ENCODE measurements around the gene MARCHF11. TPM values are rescaled to one million over a fixed set of nuclear protein-coding genes. Genes with fewer than 3 reads are reported as not detected.

The MARCHF11 gene, protein sequence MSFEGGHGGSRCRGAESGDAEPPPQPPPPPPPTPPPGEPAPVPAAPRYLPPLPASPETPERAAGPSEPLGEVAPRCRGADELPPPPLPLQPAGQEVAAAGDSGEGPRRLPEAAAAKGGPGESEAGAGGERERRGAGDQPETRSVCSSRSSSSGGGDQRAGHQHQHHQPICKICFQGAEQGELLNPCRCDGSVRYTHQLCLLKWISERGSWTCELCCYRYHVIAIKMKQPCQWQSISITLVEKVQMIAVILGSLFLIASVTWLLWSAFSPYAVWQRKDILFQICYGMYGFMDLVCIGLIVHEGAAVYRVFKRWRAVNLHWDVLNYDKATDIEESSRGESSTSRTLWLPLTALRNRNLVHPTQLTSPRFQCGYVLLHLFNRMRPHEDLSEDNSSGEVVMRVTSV
- total RNA-seq (not detected), polyA plus RNA-seq (ENCODE audit: insufficient read depth, low read depth, low replicate concordance) (0.47 TPM)
- long read RNA-seq, donor 1: 0 reads
- long read RNA-seq, donor 2: 0 reads
- long read RNA-seq, donor 3, partial matches to known transcripts: 0 of 1 reads
- long read RNA-seq, donor 3, other reads (novel, unspliced or antisense): 0 of 1 reads
- long read RNA-seq, donor 4, partial matches to known transcripts: 0 of 1 reads
- long read RNA-seq, donor 4, other reads (novel, unspliced or antisense): 0 of 1 reads
- long read RNA-seq, donor 5: 0 reads
- long read RNA-seq, donor 6, partial matches to known transcripts: 0 of 1 reads
- long read RNA-seq, donor 6, other reads (novel, unspliced or antisense): 0 of 1 reads
- long read RNA-seq, donor 7: 0 reads
- long read RNA-seq, donor 8: 0 reads
- long read RNA-seq, donor 9: 0 reads
- long read RNA-seq, donor 10: 0 reads

DNA sequence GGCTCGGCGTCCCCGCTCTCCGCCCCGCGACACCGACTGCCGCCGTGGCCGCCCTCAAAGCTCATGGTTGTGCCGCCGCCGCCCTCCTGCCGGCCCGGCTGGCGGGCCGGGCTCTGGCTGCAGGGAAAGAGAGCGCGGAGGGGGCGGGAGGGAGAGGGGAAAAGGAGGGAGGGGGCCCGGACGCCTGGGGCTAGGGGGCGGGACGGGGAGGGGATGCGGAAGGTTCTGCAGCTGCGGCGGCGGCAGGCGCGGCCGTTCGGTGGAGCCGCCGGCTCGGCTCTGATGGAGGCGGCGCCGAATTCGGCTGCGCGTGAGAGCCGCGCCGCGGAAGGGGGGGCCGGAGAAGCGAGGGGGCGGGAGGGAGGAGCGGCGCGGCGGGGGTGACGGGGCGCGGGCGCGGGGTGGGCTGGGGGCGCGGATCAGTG, at the start of gene MARCHF11:
TSS of gene MARCHF11 (minus strand) at position 281 of the 425 bp plus-strand sequence. CDS start at position 65, 216 bp downstream.
- Histone ChIP-seq H3K4me1 (ENCODE audit: control insufficient read depth in 2 of 3, insufficient read depth in 2 of 3, low read depth in 1 of 3, low read length in 3 of 3) (no peaks in the 10 kb centered on the region), H3K9ac (ENCODE audit: low read length in 3 of 3) (no peak within 1 kb of the TSS), H3K9me3 (ENCODE audit: control insufficient read depth in 2 of 3, insufficient read depth in 1 of 3, low read length in 3 of 3) (no peaks in the 10 kb centered on the region), H3K4me3 (ENCODE audit: low read length in 3 of 3) (no peak within 1 kb of the TSS), H3K27me3 (ENCODE audit: control insufficient read depth, insufficient read depth, low read length) (peaks cover 16% of the 10 kb centered on the region), H3K36me3 (ENCODE audit: control insufficient read depth in 2 of 3, insufficient read depth in 3 of 3, low read length in 3 of 3) (no peaks in the 10 kb centered on the region), H3K27ac (ENCODE audit: low read depth in 2 of 2, low read length in 2 of 2) (no peak within 1 kb of the TSS)
- FAIRE-seq: no peak
- TF ChIP-seq, protein P1, sequence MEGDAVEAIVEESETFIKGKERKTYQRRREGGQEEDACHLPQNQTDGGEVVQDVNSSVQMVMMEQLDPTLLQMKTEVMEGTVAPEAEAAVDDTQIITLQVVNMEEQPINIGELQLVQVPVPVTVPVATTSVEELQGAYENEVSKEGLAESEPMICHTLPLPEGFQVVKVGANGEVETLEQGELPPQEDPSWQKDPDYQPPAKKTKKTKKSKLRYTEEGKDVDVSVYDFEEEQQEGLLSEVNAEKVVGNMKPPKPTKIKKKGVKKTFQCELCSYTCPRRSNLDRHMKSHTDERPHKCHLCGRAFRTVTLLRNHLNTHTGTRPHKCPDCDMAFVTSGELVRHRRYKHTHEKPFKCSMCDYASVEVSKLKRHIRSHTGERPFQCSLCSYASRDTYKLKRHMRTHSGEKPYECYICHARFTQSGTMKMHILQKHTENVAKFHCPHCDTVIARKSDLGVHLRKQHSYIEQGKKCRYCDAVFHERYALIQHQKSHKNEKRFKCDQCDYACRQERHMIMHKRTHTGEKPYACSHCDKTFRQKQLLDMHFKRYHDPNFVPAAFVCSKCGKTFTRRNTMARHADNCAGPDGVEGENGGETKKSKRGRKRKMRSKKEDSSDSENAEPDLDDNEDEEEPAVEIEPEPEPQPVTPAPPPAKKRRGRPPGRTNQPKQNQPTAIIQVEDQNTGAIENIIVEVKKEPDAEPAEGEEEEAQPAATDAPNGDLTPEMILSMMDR (IDR thresholded peaks at IDR 0.05; ENCODE audit: borderline replicate concordance, extremely low read depth, insufficient read depth): no peak
- peak; percentile 18 to 67 (median 43) for DNase-seq
- intact Hi-C loops (cut with DNase I): no loop called here

GRCh38 chr5:16225927-16226326, 46.3 kb upstream of the MARCHF11 start:
- FAIRE-seq: no peak
- H3K9me3 ChIP-seq (ENCODE audit: control insufficient read depth in 2 of 3, insufficient read depth in 1 of 3, low read length in 3 of 3): no peaks in the 10 kb centered on the region
- no peak overlapping the region for H3K27ac ChIP-seq (ENCODE audit: low read depth in 2 of 2, low read length in 2 of 2)
- intact Hi-C loops (cut with DNase I): no loop called here
- no peaks in the 10 kb centered on the region for H3K4me1 ChIP-seq (ENCODE audit: control insufficient read depth in 2 of 3, insufficient read depth in 2 of 3, low read depth in 1 of 3, low read length in 3 of 3)
- TF ChIP-seq, protein P1 (IDR thresholded peaks at IDR 0.05; ENCODE audit: borderline replicate concordance, extremely low read depth, insufficient read depth): no peak
- H3K27me3 ChIP-seq (ENCODE audit: control insufficient read depth, insufficient read depth, low read length): no peaks in the 10 kb centered on the region
- no peak overlapping the region for H3K4me3 ChIP-seq (ENCODE audit: low read length in 3 of 3)
- H3K9ac ChIP-seq (ENCODE audit: low read length in 3 of 3): no peak overlapping the region
- no peaks in the 10 kb centered on the region for H3K36me3 ChIP-seq (ENCODE audit: control insufficient read depth in 2 of 3, insufficient read depth in 3 of 3, low read length in 3 of 3)
- no peak for DNase-seq

GRCh38 chr5:16192311-16192710, 12.7 kb upstream of the MARCHF11 start:
- DNase-seq (no peak), FAIRE-seq (no peak)
- Histone ChIP-seq H3K4me3 (ENCODE audit: low read length in 3 of 3) (no peak overlapping the region), H3K27me3 (ENCODE audit: control insufficient read depth, insufficient read depth, low read length) (no peaks in the 10 kb centered on the region), H3K36me3 (ENCODE audit: control insufficient read depth in 2 of 3, insufficient read depth in 3 of 3, low read length in 3 of 3) (no peaks in the 10 kb centered on the region), H3K27ac (ENCODE audit: low read depth in 2 of 2, low read length in 2 of 2) (no peak overlapping the region), H3K9ac (ENCODE audit: low read length in 3 of 3) (no peak overlapping the region), H3K4me1 (ENCODE audit: control insufficient read depth in 2 of 3, insufficient read depth in 2 of 3, low read depth in 1 of 3, low read length in 3 of 3) (no peaks in the 10 kb centered on the region), H3K9me3 (ENCODE audit: control insufficient read depth in 2 of 3, insufficient read depth in 1 of 3, low read length in 3 of 3) (no peaks in the 10 kb centered on the region)
- TF ChIP-seq, protein P1 (IDR thresholded peaks at IDR 0.05; ENCODE audit: borderline replicate concordance, extremely low read depth, insufficient read depth): no peak
- intact Hi-C loops (cut with DNase I): no loop called here
